SU-DHL-6 (cell line): Measurements from ENCODE around the gene WDR46.

Experiments
- H2AFZ ChIP-seq: fragments of 200-600 bp; sonication (generic); 2 replicates; pipeline ENCODE4 v1.6.1; 2014; ENCODE audit warnings: low read depth, mild to moderate bottlenecking, moderate library complexity, mixed read lengths, antibody characterized with exemption, low read length; ENCODE audit not compliant: severe bottlenecking
- H3F3A ChIP-seq: fragments of 200-600 bp; shearing (Covaris generic); 2 replicates; pipeline ENCODE4 v1.6.0; 2016; ENCODE audit warnings: antibody characterized with exemption, mild to moderate bottlenecking; ENCODE audit not compliant: insufficient read depth
- H3K27ac ChIP-seq: fragments of 200-600 bp; sonication (generic); 2 replicates; pipeline ENCODE4 v1.5.1; 2016; ENCODE audit warnings: low read depth, mild to moderate bottlenecking, low read length, moderate library complexity, mixed read lengths
- H3K27me3 ChIP-seq: fragments of 200-600 bp; sonication (generic), shearing (Covaris generic); 2 replicates; pipeline ENCODE4 v1.6.0; 2014; ENCODE audit warnings: mild to moderate bottlenecking, low read length
- H3K36me3 ChIP-seq: fragments of 200-600 bp; sonication (generic); 2 replicates; pipeline ENCODE4 v1.6.1; 2014; ENCODE audit warnings: mild to moderate bottlenecking, low read length, mixed read lengths
- H3K4me2 ChIP-seq: fragments of 300-600, 200-600 bp; shearing (Covaris generic), sonication (generic); 2 replicates; pipeline ENCODE4 v1.6.0; 2014; ENCODE audit warnings: low read length, low read depth, mild to moderate bottlenecking; ENCODE audit not compliant: poor library complexity, severe bottlenecking
- H3K4me3 ChIP-seq: fragments of 200-600 bp; sonication (generic); 2 replicates; pipeline ENCODE4 v1.5.1; 2014; ENCODE audit warnings: antibody characterized with exemption, low read length, mild to moderate bottlenecking, mixed read lengths; ENCODE audit not compliant: insufficient read depth, poor library complexity, severe bottlenecking
- H3K79me2 ChIP-seq: fragments of 200-600 bp; sonication (generic); 2 replicates; pipeline ENCODE4 v1.6.1; 2014; ENCODE audit warnings: mild to moderate bottlenecking, low read length, moderate library complexity; ENCODE audit not compliant: insufficient read depth
- H3K9ac ChIP-seq: fragments of 200-600 bp; sonication (generic); 2 replicates; pipeline ENCODE4 v1.7.0; 2014; ENCODE audit warnings: mild to moderate bottlenecking, low read length
- H3K9me2 ChIP-seq: fragments of 200-600 bp; sonication (generic); replicated peaks from 2 replicates; pipeline ENCODE4 v1.6.1; 2014; ENCODE audit warnings: low read length; ENCODE audit not compliant: insufficient read depth
- H3K9me3 ChIP-seq: fragments of 200-600 bp; sonication (generic); 2 replicates; pipeline ENCODE4 v1.6.1; 2014; ENCODE audit warnings: low read length, mixed read lengths; ENCODE audit not compliant: insufficient read depth
- H4K20me1 ChIP-seq: fragments of 200-600 bp; sonication (generic); 2 replicates; pipeline ENCODE4 v1.6.1; 2014; ENCODE audit warnings: low read depth, mild to moderate bottlenecking, antibody characterized with exemption, low read length, moderate library complexity, mixed read lengths
- CTCF ChIP-seq: fragments of 200-600 bp; sonication (generic); IDR thresholded peaks from one replicate; pipeline ENCODE4 v1.5.1; 2017; ENCODE audit warnings: antibody characterized with exemption, mild to moderate bottlenecking, low read length, moderate library complexity; ENCODE audit not compliant: insufficient read depth, poor library complexity, severe bottlenecking
- EZH2phosphoT487 ChIP-seq: fragments of 200-600 bp; sonication (generic), shearing (Covaris generic); conservative IDR thresholded peaks from 2 replicates; pipeline ENCODE4 v1.6.1; 2018; ENCODE audit warnings: mild to moderate bottlenecking, antibody characterized with exemption, low read length, moderate library complexity, mixed read lengths

The WDR46 gene

GRCh38 chr6:33236328-33236727, 52.7 kb downstream of the WDR46 start:
- Histone ChIP-seq H3F3A (no peaks in the 10 kb centered on the region), H3K27ac (no peak overlapping the region), H3K9ac (no peak overlapping the region), H3K9me2 (no peaks in the 10 kb centered on the region), H3K36me3 (no peaks in the 10 kb centered on the region), H4K20me1 (no peaks in the 10 kb centered on the region), H3K4me3 (no peak overlapping the region), H3K9me3 (no peaks in the 10 kb centered on the region), H3K27me3 (no peaks in the 10 kb centered on the region), H3K79me2 (no peaks in the 10 kb centered on the region), H3K4me2 (no peak overlapping the region), H2AFZ (no peak overlapping the region)
- TF ChIP-seq CTCF (no peak), EZH2phosphoT487 (no peak)

- Histone ChIP-seq H3K9me3 (no peaks in the 10 kb centered on the region), H3K9me2 (no peaks in the 10 kb centered on the region), H2AFZ (no peak overlapping the region), H3K9ac (no peak overlapping the region), H3F3A (no peaks in the 10 kb centered on the region), H3K36me3 (no peaks in the 10 kb centered on the region), H4K20me1 (no peaks in the 10 kb centered on the region), H3K4me2 (no peak overlapping the region), H3K27ac (no peak overlapping the region), H3K79me2 (no peaks in the 10 kb centered on the region), H3K27me3 (no peaks in the 10 kb centered on the region), H3K4me3 (no peak overlapping the region)
- TF ChIP-seq EZH2phosphoT487, result no peak
- TF ChIP-seq CTCF, result no peak
These were observed 53.8 kb downstream of the WDR46 start for GRCh38 chr6:33235221-33235634.
